Osteoblast (primary cell): Measurements from ENCODE around the gene CHRNE. TPM values are rescaled to one million over a fixed set of nuclear protein-coding genes. Genes with fewer than 3 reads are reported as not detected.
"Not testable (repeated sequence)": the region's sequence is repeated elsewhere in the genome, so short reads cannot be mapped to it uniquely, and the experiment has no call there.

Source experiments
- DNase-seq: peaks from one replicate; pipeline ENCODE4 v3.0.0; 2011; ENCODE audit warnings: low spot score, mixed read lengths; ENCODE audit not compliant: insufficient read length; ENCODE audit errors: missing footprints
- H2AFZ ChIP-seq: 2 replicates; pipeline ENCODE4 v1.6.0; 2011; ENCODE audit warnings: mild to moderate bottlenecking, low read length
- H3K27ac ChIP-seq: 2 replicates; pipeline ENCODE4 v1.5.1; 2011; ENCODE audit warnings: mild to moderate bottlenecking, low read depth, low read length, moderate library complexity
- H3K27me3 ChIP-seq: 2 replicates; pipeline ENCODE4 v1.6.0; 2012; ENCODE audit warnings: mild to moderate bottlenecking, control low read depth, inconsistent platforms, low read length, moderate library complexity; ENCODE audit not compliant: insufficient read depth
- H3K36me3 ChIP-seq: 2 replicates; pipeline ENCODE4 v1.5.1; 2011; ENCODE audit warnings: mild to moderate bottlenecking, low read length, control low read depth, moderate library complexity; ENCODE audit not compliant: insufficient read depth
- H3K4me1 ChIP-seq: 2 replicates; pipeline ENCODE4 v1.5.1; 2011; ENCODE audit warnings: mild to moderate bottlenecking, low read length, control low read depth, moderate library complexity; ENCODE audit not compliant: insufficient read depth
- H3K4me2 ChIP-seq: 2 replicates; pipeline ENCODE4 v1.6.0; 2011; ENCODE audit warnings: mild to moderate bottlenecking, low read length; ENCODE audit not compliant: insufficient read depth
- H3K4me3 ChIP-seq: fragments of 200-600 bp; sonication (generic); 3 replicates; pipeline ENCODE4 v1.5.1; 2012; ENCODE audit warnings: mild to moderate bottlenecking, low read length, inconsistent platforms; ENCODE audit not compliant: insufficient read depth
- H3K79me2 ChIP-seq: 2 replicates; pipeline ENCODE4 v1.6.0; 2012; ENCODE audit warnings: mild to moderate bottlenecking, low read length, control low read depth, inconsistent platforms; ENCODE audit not compliant: insufficient read depth
- H3K9me3 ChIP-seq: 2 replicates; pipeline ENCODE4 v1.5.1; 2011; ENCODE audit warnings: low read depth, low read length, control low read depth
- H4K20me1 ChIP-seq: 2 replicates; pipeline ENCODE4 v1.6.0; 2012; ENCODE audit warnings: mild to moderate bottlenecking, low read length, control low read depth; ENCODE audit not compliant: insufficient read depth
- CTCF ChIP-seq: IDR thresholded peaks from 2 replicates; pipeline ENCODE4 v1.5.1; 2011; ENCODE audit warnings: mild to moderate bottlenecking, low read depth, low read length, moderate library complexity; ENCODE audit errors: extremely low read depth
- total RNA-seq: library from RNA; depleted of rRNA; stranded (reverse); fragments of >200 nt; gene quantifications from 2 replicates; pipeline ENCODE4 v1.2.3, GENCODE V29; 2012

The CHRNE gene
- total RNA-seq, 1 donor, result 1.4 TPM

- no peak for TF ChIP-seq CTCF
- Histone ChIP-seq H3K27me3 (no peaks in the 10 kb centered on the region), H3K9me3 (no peaks in the 10 kb centered on the region), H3K36me3 (peaks cover 26% of the 10 kb centered on the region), H3K27ac (no peak overlapping the region), H2AFZ (peak overlapping the region; percentile 77), H3K4me2 (peak overlapping the region; percentile 77), H3K4me1 (peaks cover 15% of the 10 kb centered on the region), H4K20me1 (peaks cover 1% of the 10 kb centered on the region), H3K4me3 (peak overlapping the region; percentile 61), H3K79me2 (peaks cover 13% of the 10 kb centered on the region)
- DNase-seq, result peak; percentile 23
Measured at GRCh38 chr17:4933646-4934045, 30.7 kb upstream of the CHRNE start.

GRCh38 chr17:4932756-4933155 lies 29.9 kb upstream of the CHRNE start:
- H3K4me1 ChIP-seq, result peaks cover 12% of the 10 kb centered on the region
- no peaks in the 10 kb centered on the region for H3K27me3 ChIP-seq
- no peak overlapping the region for H3K27ac ChIP-seq
- no peaks in the 10 kb centered on the region for H3K9me3 ChIP-seq
- no peak for DNase-seq
- no peak overlapping the region for H2AFZ ChIP-seq
- no peak for TF ChIP-seq CTCF
- H3K4me2 ChIP-seq, result no peak overlapping the region
- H4K20me1 ChIP-seq, result no peaks in the 10 kb centered on the region
- H3K36me3 ChIP-seq, result peaks cover 18% of the 10 kb centered on the region
- H3K79me2 ChIP-seq, result peaks cover 4% of the 10 kb centered on the region
- H3K4me3 ChIP-seq, result no peak overlapping the region

GRCh38 chr17:4931963-4932362 lies 29.1 kb upstream of the CHRNE start, which contains the start of gene GP1BA:
Gene GP1BA, plus strand, starts transcription at chr17:4932277. Its CDS starts 328 bp downstream, at chr17:4932605.
- TF ChIP-seq CTCF, result no peak
- H3K9me3 ChIP-seq, result no peaks in the 10 kb centered on the region
- peaks cover 3% of the 10 kb centered on the region for H3K79me2 ChIP-seq
- no peaks in the 10 kb centered on the region for H4K20me1 ChIP-seq
- no peak within 1 kb of the TSS for H2AFZ ChIP-seq
- H3K4me2 ChIP-seq, result no peak within 1 kb of the TSS
- no peak within 1 kb of the TSS for H3K27ac ChIP-seq
- no peaks in the 10 kb centered on the region for H3K27me3 ChIP-seq
- DNase-seq, result peak; percentile 44
- H3K36me3 ChIP-seq, result peaks cover 11% of the 10 kb centered on the region
- H3K4me1 ChIP-seq, result peaks cover 12% of the 10 kb centered on the region
- H3K4me3 ChIP-seq, result no peak within 1 kb of the TSS

- Histone ChIP-seq H3K4me1 (peaks cover 4% of the 10 kb centered on the region), H4K20me1 (no peaks in the 10 kb centered on the region), H3K27me3 (no peaks in the 10 kb centered on the region), H3K79me2 (peaks cover 3% of the 10 kb centered on the region), H3K9me3 (no peaks in the 10 kb centered on the region), H3K4me2 (no peak overlapping the region), H3K4me3 (no peak overlapping the region), H3K36me3 (peaks cover 4% of the 10 kb centered on the region), H2AFZ (no peak overlapping the region), H3K27ac (no peak overlapping the region)
- no peak for TF ChIP-seq CTCF
- no peak for DNase-seq
Measured at GRCh38 chr17:4928881-4929280, 26.0 kb upstream of the CHRNE start.

- not testable (repeated sequence) for H2AFZ ChIP-seq, H3K79me2 ChIP-seq, H3K4me2 ChIP-seq, H3K4me3 ChIP-seq, H3K4me1 ChIP-seq, H3K36me3 ChIP-seq, H4K20me1 ChIP-seq, H3K27ac ChIP-seq, H3K9me3 ChIP-seq, DNase-seq, H3K27me3 ChIP-seq
Measured at GRCh38 chr17:4926577-4927335, 23.9 kb upstream of the CHRNE start.
